NT2/D1 (cell line): ENCODE results near the gene RPS27A.
"Not testable (repeated sequence)": the region's sequence is repeated elsewhere in the genome, so short reads cannot be mapped to it uniquely, and the experiment has no call there.

Experiments
- DNase-seq: peaks from one replicate; pipeline ENCODE4 v3.0.0-alpha.2; 2011; ENCODE audit warnings: low read depth, low spot score
- H3K27me3 ChIP-seq: 2 replicates; pipeline ENCODE4 v1.6.0; 2011; ENCODE audit warnings: mild to moderate bottlenecking; ENCODE audit not compliant: insufficient read length, insufficient read depth
- H3K36me3 ChIP-seq: 2 replicates; pipeline ENCODE4 v1.6.1; 2011; ENCODE audit warnings: mild to moderate bottlenecking, low read length, mixed read lengths; ENCODE audit not compliant: insufficient read depth, insufficient read length
- H3K4me1 ChIP-seq: 2 replicates; pipeline ENCODE4 v1.5.1; 2011; ENCODE audit not compliant: insufficient read depth, insufficient read length
- H3K4me3 ChIP-seq: 2 replicates; pipeline ENCODE4 v1.5.1; 2011; ENCODE audit warnings: low read depth; ENCODE audit not compliant: insufficient read length
- H3K9ac ChIP-seq: 2 replicates; pipeline ENCODE4 v1.6.0; 2011; ENCODE audit warnings: low read depth; ENCODE audit not compliant: insufficient read length
- H3K9me3 ChIP-seq: 2 replicates; pipeline ENCODE4 v1.5.1; 2011; ENCODE audit warnings: mild to moderate bottlenecking, low read length; ENCODE audit not compliant: insufficient read depth
- SUZ12 ChIP-seq: IDR thresholded peaks from 2 replicates; pipeline ENCODE4 v1.6.1; 2011; ENCODE audit not compliant: insufficient read length, insufficient read depth; ENCODE audit errors: extremely low read depth
- YY1 ChIP-seq: IDR thresholded peaks from 2 replicates; pipeline ENCODE4 v1.6.1; 2011; ENCODE audit not compliant: insufficient read length, insufficient read depth
- ZNF274 ChIP-seq: IDR thresholded peaks from 2 replicates; pipeline ENCODE4 v1.6.1; 2011; ENCODE audit warnings: mild to moderate bottlenecking, low read depth, low read length

RPS27A gene

DNA sequence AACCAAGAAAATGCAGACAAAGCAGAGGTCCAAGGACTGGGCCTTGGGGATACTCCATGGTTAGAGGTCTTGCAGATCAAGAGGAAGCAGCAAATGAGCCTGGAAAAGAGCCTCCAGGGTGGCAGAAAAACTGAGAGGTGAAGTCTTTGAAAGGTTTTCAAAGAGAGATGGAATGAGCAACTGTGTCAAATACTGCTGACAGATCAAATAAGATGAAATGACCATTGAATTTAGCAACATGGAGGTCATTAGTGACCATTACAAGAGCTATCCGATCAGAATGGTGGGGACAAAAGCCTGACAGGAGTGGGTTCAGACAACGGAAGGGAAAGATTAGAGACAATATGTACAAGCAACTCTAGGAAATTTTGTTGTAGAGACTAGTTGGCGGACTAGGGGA lies 1.9 kb upstream of the RPS27A start:
- TF ChIP-seq ZNF274: no peak
- TF ChIP-seq YY1: no peak
- TF ChIP-seq SUZ12: no peak
- Histone ChIP-seq H3K4me3 (no peak overlapping the region), H3K9ac (no peak overlapping the region), H3K4me1 (no peaks in the 10 kb centered on the region), H3K27me3 (no peaks in the 10 kb centered on the region), H3K36me3 (peaks cover 47% of the 10 kb centered on the region), H3K9me3 (no peaks in the 10 kb centered on the region)
- DNase-seq: no peak

DNA sequence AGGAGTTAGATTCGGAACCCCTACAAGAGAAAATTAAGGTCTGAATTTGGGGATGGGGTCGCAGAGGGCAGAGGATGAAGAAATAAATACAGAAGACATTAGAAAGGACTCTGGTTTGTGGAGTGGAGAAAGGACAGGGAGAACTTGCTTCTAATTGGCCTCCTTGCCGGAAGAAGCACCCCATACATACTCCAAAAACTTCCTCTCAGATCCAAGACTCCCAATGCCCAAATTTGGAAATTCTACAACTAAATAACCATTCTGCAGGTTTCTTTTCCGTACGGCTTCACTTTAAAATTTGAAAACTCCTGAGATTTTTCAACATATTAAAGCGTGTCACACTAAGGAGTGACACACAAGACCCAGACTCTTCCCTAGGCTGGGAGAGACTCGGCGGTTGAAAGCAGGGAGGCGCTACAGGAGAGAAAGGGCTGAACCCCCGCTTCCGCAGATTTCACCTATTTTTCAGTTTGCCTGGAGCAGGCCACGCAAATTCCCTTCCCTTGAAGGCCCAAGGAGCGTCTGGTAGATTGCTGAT lies 873 bp upstream of the RPS27A start:
- no peaks in the 10 kb centered on the region for H3K4me1 ChIP-seq
- no peak for DNase-seq

DNA sequence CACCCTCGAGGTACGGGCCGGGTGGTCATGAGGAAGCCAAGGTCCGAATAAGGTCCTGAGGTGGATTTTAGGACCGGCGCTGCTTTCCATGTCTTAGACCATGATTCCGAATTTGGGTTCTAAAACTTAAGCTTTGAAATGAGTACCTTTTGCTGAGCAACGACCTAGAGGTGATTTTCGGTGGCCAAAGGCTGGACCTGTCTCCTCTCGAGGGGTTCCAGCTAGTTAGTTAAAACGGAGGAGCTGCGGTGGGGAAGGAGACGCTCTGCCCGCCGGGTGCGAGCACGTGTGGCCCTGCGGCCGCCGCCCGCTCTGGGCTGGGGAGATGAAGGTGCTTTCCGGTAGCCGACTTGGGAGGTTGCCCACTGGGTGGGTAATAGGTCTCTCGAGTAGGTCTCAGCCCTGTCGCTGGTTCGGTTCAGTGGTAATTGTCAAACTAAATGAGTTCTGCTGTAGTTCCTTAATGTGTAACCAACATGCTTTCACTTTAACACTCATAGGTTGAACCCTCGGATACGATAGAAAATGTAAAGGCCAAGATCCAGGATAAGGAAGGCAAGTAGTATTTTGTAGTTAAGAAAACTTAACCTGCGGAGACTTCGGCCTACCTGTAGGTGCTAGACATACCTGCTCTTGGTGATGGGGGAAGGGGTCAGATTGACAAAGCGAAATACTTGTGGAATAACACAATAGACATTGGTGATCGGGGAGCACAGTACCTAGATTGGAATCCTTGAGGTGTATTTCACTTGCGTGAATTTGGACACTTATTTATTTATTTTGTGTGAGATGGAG lies 572 bp downstream of the RPS27A start:
- TF ChIP-seq YY1 (no peak), SUZ12 (no peak), ZNF274 (no peak)
- Histone ChIP-seq H3K36me3 (peaks cover 47% of the 10 kb centered on the region), H3K9ac (peak overlapping the region; percentile 100), H3K4me3 (peak overlapping the region; percentile 90), H3K9me3 (no peaks in the 10 kb centered on the region), H3K27me3 (no peaks in the 10 kb centered on the region), H3K4me1 (no peaks in the 10 kb centered on the region)
- no peak for DNase-seq

More for the DNA sequence above, 873 bp upstream of the RPS27A start:
- Histone ChIP-seq H3K4me3 (peak overlapping the region; percentile 90), H3K27me3 (no peaks in the 10 kb centered on the region), H3K9me3 (no peaks in the 10 kb centered on the region), H3K36me3 (peaks cover 55% of the 10 kb centered on the region), H3K9ac (peak overlapping the region; percentile 100)
- no peak for TF ChIP-seq SUZ12
- TF ChIP-seq ZNF274: no peak
- TF ChIP-seq YY1: no peak

DNA sequence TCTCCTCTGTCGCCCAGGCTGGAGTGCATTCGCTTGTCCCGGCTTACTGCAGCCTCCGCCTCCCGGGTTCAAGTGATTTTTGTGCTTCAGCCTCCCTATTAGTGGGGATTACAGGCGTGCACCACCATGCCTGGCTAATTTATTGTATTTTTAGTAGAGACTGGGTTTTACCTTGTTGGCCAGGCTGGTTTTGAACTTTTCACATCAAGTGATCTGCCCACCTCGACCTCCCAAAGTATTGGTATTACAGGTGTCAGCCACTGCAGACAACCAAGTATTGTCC lies 1.1 kb downstream of the RPS27A start:
- peaks cover 44% of the 10 kb centered on the region for H3K36me3 ChIP-seq
- DNase-seq: no peak
- TF ChIP-seq YY1 (no peak), ZNF274 (no peak), SUZ12 (no peak)

DNA sequence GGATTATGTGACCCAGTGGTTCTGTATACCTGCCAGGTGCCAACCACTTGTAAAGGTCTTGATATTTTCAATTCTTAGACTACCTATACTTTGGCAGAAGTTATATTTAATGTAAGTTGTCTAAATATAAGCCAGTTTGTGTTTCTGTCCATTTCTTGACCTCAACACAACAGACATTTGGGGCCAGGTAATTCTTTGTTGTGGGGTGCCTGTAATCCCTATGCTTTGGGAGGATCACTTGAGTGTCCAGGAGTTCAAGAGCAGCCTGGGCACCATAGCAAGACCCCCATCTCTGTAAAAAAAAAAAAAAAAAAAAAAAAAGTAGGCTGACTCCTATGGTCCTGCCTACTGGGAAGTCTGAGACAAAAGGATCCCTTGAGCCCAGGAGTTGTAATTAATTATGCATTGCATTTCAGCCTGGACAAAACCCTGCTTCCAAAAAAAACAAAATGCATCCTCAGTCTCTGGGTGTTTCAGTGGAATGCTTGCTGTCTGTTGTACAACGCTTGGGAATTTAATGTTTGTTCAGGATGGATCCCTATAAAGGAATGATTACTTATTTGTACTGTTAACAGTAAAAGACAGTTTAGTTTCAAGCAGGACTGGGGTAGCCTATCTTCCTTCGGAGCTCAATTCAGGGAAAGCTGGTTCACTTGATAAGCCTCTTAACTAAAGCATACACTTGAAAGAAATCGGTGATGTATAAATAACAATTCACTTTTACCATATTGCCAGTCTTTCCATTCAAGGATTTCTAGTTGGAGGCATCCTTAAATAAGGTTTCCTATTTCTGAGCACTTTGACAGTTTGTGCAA lies 3.4 kb downstream of the RPS27A start:
- Histone ChIP-seq H3K4me3 (no peak overlapping the region), H3K36me3 (peaks cover 40% of the 10 kb centered on the region)
- TF ChIP-seq YY1: no peak
- TF ChIP-seq SUZ12: no peak
- TF ChIP-seq ZNF274: no peak

More for the DNA sequence above, 1.1 kb downstream of the RPS27A start:
- Histone ChIP-seq H3K27me3 (no peaks in the 10 kb centered on the region), H3K9ac (peak overlapping the region; percentile 100), H3K4me3 (peak overlapping the region; percentile 90), H3K4me1 (no peaks in the 10 kb centered on the region), H3K9me3 (no peaks in the 10 kb centered on the region)

DNA sequence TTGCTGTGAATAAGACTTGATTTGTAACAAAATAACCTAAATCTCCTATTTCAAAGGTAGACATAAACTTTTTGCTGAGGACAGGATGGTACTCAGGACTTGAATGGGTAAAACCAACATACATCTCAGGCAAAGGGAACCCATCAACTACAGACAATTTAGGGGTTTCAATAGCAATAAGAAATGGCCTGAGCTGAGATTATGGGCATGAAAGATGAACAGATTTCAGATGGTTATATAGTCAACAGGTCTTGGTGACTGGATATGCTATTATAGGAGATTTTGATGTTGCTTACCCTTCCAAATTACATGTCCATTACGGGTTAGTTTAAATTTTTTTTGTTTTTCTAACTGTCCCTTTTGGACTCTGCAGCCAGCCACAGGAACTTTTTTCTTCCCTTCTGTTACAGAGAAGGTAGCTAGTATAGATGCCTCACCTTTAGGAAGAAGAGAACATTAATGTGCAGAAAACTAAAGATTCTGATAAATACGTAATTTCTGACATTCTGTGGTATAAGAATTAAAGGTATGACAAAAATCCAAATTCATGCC lies 4.6 kb downstream of the RPS27A start:
- Histone ChIP-seq H3K9me3 (no peaks in the 10 kb centered on the region), H3K27me3 (no peaks in the 10 kb centered on the region), H3K4me1 (no peaks in the 10 kb centered on the region), H3K36me3 (peaks cover 40% of the 10 kb centered on the region), H3K9ac (no peak overlapping the region), H3K4me3 (no peak overlapping the region)
- no peak for DNase-seq
- TF ChIP-seq ZNF274: no peak
- no peak for TF ChIP-seq SUZ12
- TF ChIP-seq YY1: no peak

More for the DNA sequence above, 3.4 kb downstream of the RPS27A start:
- no peak overlapping the region for H3K9ac ChIP-seq
- H3K4me1 ChIP-seq: no peaks in the 10 kb centered on the region
- H3K27me3 ChIP-seq: no peaks in the 10 kb centered on the region
- DNase-seq: no peak
- H3K9me3 ChIP-seq: no peaks in the 10 kb centered on the region

DNA sequence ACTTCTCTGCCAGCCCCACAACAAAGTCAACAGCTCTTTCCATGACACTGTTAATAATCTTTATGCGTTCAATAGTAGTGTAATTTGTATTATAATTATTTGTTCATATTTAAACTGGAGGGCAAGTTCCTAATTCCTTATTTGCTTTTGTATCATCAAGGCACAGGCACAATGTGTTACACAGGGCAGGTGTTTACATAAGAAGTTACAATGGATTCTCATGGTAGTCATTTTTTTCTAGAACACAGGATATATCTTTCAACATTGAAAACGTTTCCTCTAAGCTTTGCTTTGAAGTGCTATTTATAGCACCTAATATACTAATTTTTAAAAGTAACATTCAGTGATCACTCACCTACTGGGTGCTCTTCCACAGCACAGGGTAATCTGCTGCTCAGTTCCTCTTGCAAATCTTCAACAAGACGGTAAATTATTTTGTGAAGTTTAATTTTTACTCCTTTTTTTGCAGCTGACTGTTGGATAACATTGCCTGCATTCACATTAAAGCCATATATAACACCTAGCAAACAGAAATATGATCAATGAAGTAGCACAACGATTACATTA lies 7.3 kb downstream of the RPS27A start:
- Histone ChIP-seq H3K4me3 (no peak overlapping the region), H3K9ac (no peak overlapping the region), H3K36me3 (peaks cover 30% of the 10 kb centered on the region), H3K4me1 (no peaks in the 10 kb centered on the region), H3K9me3 (no peaks in the 10 kb centered on the region), H3K27me3 (no peaks in the 10 kb centered on the region)
- TF ChIP-seq YY1 (no peak), SUZ12 (no peak), ZNF274 (no peak)
- no peak for DNase-seq

DNA sequence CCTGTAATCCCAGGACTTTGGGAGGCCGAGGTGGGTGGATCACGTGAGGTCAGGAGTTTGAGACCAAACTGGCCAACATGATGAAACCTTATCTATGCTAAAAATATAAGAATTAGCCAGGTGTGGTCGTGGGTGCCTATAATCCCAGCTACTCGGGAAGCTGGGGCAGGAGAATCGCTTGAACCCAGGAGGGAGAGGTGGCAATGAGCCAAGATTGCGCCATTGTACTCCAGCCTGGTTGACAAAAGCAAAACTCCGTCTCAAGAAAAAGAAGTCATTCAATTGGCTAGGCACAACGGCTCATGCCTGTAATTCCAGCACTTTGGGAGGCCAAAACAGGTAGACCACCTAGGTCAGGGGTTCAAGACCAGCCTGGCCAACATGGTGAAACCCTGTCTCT lies 9.1 kb downstream of the RPS27A start:
- H3K9ac ChIP-seq, H3K4me3 ChIP-seq, H3K9me3 ChIP-seq, H3K27me3 ChIP-seq, DNase-seq, H3K4me1 ChIP-seq: not testable (repeated sequence)
- H3K36me3 ChIP-seq: peaks cover 24% of the 10 kb centered on the region
